Stimulated activated CD4-positive, alpha-beta T cell treated with anti-CD3 and anti-CD28 coated beads, TNF-alpha, amount 100 ng/mL, for 24 hours (primary cell): ENCODE data around the gene LPIN2.
"Not testable (repeated sequence)": the region's sequence is repeated elsewhere in the genome, so short reads cannot be mapped to it uniquely, and the experiment has no call there.

Source experiments
- DNase-seq, 3 experiments: peaks; one replicate each; pipeline ENCODE4 v3.0.0-alpha.2; 2020; ENCODE audit warnings: low read depth in 3 of 3

LPIN2 gene, protein sequence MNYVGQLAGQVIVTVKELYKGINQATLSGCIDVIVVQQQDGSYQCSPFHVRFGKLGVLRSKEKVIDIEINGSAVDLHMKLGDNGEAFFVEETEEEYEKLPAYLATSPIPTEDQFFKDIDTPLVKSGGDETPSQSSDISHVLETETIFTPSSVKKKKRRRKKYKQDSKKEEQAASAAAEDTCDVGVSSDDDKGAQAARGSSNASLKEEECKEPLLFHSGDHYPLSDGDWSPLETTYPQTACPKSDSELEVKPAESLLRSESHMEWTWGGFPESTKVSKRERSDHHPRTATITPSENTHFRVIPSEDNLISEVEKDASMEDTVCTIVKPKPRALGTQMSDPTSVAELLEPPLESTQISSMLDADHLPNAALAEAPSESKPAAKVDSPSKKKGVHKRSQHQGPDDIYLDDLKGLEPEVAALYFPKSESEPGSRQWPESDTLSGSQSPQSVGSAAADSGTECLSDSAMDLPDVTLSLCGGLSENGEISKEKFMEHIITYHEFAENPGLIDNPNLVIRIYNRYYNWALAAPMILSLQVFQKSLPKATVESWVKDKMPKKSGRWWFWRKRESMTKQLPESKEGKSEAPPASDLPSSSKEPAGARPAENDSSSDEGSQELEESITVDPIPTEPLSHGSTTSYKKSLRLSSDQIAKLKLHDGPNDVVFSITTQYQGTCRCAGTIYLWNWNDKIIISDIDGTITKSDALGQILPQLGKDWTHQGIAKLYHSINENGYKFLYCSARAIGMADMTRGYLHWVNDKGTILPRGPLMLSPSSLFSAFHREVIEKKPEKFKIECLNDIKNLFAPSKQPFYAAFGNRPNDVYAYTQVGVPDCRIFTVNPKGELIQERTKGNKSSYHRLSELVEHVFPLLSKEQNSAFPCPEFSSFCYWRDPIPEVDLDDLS

GRCh38 chr18:3013024-3013804 lies at the start of gene LPIN2:
Gene LPIN2, minus strand, starts transcription at chr18:3013144. Its CDS starts 52,304 bp downstream, at chr18:2960840.
- DNase-seq, result peak; percentile 89 to 95 (median 89)

DNA sequence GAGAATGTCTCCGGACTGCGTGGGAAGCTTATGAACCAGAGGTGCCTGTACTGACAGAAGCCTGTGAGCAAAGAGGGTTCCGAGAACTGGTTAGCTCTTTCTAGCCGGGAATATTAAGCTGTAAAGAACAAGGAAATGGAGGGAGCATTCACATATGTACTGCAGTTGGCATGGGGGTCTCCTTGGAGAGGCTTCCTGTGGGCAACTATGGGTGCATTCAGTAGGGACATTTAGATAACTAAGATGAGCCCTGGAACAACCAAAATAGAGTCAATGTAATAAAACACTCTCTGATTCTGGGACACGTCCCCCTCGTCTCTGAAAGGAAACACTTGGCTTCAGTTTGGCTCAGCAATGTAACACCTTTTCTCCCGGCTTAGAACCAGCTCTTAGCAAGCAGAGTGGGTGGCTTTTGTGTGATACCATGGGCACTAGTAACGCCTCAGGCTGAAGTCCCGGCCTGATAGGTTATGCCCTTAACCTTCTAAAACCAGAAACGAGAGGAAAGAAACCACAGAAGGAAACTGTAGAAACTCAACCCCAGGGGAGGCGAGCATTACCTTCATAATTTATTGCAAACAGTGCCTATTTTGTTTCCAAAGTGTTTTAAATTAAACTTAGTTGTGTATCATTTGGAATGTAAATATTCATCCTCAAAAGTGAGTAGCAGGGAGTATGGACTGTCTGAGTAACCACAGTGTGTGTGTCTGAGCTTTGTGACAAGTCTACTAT lies 48.8 kb upstream of the LPIN2 start:
- DNase-seq, result peak in 2 of 3 experiments; percentile 17 to 46

DNA sequence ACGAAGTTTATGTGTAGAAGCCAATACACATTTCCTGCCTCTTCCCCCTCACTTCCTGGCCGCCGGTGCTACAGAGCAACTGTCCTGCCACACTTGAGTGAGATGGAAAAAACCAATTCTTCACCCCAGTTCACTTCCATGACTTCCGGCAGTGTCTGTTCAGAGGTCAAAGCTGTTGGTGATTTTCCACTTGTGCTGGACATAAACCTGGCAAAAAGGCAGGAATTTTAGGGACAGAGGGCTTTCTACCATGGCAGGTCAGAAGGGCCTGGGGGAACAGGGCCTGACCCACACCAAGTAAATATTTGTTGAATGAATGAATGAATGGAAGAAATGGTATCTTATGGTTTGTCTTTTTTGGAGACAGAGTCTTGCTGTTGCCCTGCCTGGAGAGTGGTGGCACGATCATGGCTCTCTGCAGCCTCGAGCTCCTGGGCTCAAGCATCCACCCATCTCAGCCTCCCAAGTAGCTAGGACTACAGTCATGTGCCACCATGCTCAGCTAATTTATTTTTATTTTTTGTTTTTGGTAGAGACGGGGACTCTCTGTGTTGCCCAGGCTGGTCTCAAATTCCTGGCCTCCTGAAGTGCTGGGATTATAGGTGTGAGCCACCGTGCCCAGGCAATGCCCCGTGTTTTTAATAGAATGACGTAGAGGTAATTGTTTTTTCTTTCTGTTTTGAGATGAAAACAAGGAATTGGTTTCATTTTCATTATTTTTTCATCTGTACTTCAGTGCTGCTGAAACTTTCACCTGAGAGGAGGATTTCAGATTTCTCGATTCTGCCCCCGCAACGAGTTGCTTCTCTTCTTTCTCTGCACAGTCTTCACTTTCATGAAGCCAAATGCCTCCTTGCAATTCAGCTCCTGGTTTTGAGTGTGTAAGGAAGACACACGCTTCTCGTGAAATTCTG lies 48.0 kb upstream of the LPIN2 start:
- DNase-seq, result peak in 2 of 3 experiments; percentile 28 to 43

DNA sequence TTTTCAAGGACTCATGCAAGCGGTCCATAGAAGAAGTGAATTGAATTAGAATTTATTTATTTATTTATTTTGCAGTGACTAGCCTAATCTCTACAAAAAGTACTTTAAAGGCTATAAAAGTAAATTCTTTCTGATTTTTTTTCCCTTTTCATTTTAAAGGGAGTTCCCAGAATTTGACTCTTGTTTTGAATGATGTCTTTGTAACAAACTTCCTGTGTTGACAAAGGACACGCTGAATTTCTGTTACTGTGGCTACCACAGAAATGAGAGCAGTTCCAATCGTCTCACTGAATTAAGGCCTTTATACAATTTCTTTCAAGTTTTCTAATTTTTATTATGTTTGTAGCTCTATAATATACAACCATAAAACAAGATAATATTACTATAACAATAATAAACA lies 46.3 kb upstream of the LPIN2 start:
- no peak for DNase-seq

- DNase-seq, result no peak
Observed at GRCh38 chr18:3058328-3059191, 45.6 kb upstream of the LPIN2 start.

DNA sequence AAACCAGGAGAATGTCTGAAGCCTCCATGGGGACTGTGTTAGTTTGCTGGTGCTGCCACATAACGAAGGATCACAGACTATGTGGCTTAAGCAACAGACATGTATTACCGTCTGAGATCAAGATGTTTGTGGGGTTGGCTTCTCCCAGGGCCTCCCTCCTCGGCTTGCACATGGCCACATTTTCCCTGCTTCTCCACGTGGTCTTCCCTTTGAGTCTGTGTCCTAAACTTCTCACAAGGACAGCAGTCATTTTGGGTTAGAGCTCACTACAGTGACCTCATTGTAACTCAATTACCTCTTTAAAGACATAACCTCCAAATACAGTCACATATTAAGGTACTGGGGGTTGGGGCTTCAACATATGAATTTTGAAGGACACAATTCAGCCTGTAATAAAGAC lies 44.6 kb upstream of the LPIN2 start:
- no peak for DNase-seq

- no peak for DNase-seq
Observed at GRCh38 chr18:3056311-3056710, 43.4 kb upstream of the LPIN2 start.

DNA sequence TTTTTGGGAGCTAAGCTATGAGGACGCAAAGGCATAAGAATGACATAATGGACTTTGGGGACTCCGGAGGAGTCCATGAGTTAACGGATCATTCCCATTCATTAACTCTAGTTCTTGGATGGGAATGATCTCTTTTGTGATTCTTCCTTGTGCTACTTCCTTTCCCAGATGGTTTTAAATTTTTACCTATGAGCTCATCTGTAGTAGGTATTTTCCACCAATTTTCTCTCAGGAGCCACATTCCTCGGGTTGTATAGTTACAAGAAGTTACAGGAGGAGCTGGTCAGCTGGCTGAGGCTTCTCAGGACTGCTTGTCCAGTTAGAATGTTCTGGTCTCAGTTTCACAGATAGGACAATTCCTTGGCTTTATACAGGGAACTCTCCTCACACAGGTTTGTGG lies 42.9 kb upstream of the LPIN2 start:
- no peak for DNase-seq

DNA sequence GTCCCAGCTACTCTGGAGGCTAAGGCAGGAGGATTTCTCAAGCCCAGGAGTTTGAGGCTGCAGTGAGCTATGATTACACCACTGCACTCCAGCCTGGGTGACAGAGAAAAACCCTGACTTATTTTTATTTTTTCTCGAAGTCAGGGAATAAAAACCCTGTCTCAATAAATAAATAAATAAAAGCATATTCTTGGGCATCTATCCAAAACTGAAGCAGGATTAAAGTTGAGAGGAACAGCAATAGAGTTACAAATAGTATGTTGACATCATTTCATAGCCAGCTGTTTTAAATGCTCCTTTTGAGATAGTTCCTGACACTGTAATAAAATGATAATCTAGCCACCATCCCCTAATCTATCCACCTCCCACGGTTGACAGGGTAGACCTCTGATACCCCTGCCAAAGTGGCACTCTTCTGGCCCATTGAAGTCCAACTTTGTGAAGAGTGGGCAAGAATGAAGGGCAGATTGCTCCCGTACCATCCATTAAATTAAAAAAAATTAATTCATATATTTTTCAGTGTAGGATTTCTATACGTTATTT lies 42.3 kb upstream of the LPIN2 start:
- DNase-seq, result no peak

GRCh38 chr18:3054780-3055179 lies 41.8 kb upstream of the LPIN2 start:
- DNase-seq, result no peak

- no peak for DNase-seq
Observed at GRCh38 chr18:3054214-3054613, 41.3 kb upstream of the LPIN2 start.

DNA sequence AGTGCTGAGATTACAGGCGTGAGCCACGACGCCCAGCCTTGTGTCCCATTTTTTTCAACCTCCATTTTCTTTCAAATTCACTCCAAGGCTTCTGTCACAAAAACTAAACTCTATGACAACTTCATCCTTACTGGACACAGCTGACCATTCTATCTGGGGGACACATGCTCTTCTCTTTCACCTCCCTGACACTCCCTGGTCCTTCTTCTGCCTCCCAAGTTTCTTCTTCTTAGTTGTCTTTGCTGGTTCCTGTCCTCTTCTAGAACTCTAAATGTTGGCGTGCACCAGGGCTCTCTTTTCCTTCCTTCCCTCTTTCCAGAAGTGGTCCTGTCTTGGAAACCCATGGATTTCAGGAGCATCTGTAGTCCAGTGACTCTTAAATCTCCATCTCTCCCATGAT lies 40.1 kb upstream of the LPIN2 start:
- no peak for DNase-seq

DNA sequence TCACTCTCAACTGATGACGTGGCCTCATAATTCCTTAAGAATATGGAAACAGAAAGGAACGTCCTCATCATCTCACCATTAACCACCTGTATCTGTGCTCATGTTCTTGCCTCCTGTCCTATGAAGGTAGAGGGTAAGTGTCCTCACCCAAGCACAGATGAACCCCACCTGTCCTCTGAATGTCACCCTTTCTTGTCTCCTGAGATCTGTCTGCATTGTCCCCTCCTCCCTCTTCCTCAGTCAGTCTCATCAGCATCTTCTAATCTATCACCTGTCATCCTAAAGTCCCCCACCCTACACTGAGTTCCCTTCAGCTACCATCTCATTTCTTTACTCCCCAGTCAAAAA lies 39.4 kb upstream of the LPIN2 start:
- DNase-seq, result no peak

DNA sequence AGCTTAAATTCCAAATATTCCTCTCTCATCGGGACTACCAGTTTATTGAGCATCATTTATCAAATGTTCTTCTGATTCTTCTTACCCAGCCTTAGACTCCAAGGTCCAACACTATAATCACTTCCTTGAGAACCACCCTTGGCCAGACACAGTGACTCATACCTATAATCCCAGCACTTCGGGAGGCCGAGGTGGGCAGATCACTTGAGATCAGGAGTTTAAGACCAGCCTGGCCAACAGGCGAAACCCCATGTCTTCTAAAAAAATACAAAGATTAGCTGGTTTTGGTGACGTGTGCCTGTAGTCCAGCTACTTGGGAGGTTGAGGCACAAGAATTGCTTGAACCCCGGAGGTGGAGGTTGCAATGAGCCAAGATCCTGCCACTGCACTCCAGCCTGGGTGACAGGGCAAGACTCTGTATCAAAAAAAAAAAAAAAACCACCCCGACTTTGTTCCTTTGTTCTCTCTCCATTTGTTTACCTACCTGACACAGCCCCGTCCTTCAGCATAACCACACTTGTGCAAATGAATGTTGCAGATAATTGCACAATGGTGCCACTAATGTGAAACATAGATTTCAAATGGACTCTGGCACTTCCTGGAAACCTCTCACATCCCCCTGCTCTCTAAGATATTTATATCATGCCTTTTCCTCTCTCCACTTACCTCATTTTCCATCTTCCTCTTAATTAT lies 38.9 kb upstream of the LPIN2 start:
- DNase-seq, result no peak

- DNase-seq, result not testable (repeated sequence)
Observed at GRCh38 chr18:3049897-3050454, 37.0 kb upstream of the LPIN2 start.

DNA sequence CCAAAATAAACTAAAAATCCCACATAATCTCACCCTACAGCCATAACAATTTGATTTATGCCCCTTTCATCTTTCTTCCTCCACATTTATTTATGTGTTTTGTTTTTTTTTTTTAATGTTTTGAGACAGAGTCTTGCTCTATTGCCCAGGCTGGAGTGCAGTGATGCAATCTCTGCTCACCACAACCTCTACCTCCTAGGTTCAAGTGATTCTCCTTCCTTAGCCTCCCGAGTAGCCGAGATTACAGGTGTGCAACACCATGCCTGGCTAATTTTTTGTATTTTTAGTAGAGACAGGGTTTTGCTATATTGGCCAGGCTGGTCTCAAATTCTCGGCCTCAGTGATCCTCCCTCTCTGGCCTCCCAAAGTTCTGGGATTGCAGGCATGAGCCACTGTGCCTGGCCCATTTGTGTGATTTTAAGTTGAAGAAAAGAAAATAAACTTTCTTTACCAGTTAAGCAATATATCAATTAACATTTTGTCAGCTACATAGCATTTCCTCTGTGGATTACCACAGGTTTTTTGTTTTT lies 35.9 kb upstream of the LPIN2 start:
- no peak for DNase-seq

GRCh38 chr18:3048121-3048520 lies 35.2 kb upstream of the LPIN2 start:
- DNase-seq, result no peak
